Measurements from ENCODE around the gene GDF10. TPM values are rescaled to one million over a fixed set of nuclear protein-coding genes. Genes with fewer than 3 reads are reported as not detected.

The GDF10 gene
- total and polyA plus RNA-seq, 9 of the 15 experiments (the other 6 are each of a cell fraction or from before 2014, with no cell fraction given): 0.03 to 0.20 (median 0.11) TPM; not detected in 6

GRCh38 chr10:47317251-47317650, 17.3 kb downstream of the GDF10 start (continued):
- TF ChIP-seq CHD7 (IDR thresholded peaks at IDR 0.05; ENCODE audit: low read depth, low read length): no peak
- TF ChIP-seq, protein P1, sequence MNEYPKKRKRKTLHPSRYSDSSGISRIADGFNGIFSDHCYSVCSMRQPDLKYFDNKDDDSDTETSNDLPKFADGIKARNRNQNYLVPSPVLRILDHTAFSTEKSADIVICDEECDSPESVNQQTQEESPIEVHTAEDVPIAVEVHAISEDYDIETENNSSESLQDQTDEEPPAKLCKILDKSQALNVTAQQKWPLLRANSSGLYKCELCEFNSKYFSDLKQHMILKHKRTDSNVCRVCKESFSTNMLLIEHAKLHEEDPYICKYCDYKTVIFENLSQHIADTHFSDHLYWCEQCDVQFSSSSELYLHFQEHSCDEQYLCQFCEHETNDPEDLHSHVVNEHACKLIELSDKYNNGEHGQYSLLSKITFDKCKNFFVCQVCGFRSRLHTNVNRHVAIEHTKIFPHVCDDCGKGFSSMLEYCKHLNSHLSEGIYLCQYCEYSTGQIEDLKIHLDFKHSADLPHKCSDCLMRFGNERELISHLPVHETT (CRISPR knock-in tag; conservative IDR thresholded peaks at IDR 0.05 in 1 of 2, IDR thresholded peaks at IDR 0.05 in 1 of 2): no peak
- TF ChIP-seq, protein P2, sequence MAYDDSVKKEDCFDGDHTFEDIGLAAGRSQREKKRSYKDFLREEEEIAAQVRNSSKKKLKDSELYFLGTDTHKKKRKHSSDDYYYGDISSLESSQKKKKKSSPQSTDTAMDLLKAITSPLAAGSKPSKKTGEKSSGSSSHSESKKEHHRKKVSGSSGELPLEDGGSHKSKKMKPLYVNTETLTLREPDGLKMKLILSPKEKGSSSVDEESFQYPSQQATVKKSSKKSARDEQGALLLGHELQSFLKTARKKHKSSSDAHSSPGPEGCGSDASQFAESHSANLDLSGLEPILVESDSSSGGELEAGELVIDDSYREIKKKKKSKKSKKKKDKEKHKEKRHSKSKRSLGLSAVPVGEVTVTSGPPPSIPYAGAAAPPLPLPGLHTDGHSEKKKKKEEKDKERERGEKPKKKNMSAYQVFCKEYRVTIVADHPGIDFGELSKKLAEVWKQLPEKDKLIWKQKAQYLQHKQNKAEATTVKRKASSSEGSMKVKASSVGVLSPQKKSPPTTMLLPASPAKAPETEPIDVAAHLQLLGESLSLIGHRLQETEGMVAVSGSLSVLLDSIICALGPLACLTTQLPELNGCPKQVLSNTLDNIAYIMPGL (CRISPR knock-in tag; IDR thresholded peaks at IDR 0.05): no peak
- TF ChIP-seq SUPT5H (IDR thresholded peaks at IDR 0.05): no peak
- TF ChIP-seq DACH1 (IDR thresholded peaks at IDR 0.05; ENCODE audit: partially characterized antibody): no peak
- TF ChIP-seq, protein P3, sequence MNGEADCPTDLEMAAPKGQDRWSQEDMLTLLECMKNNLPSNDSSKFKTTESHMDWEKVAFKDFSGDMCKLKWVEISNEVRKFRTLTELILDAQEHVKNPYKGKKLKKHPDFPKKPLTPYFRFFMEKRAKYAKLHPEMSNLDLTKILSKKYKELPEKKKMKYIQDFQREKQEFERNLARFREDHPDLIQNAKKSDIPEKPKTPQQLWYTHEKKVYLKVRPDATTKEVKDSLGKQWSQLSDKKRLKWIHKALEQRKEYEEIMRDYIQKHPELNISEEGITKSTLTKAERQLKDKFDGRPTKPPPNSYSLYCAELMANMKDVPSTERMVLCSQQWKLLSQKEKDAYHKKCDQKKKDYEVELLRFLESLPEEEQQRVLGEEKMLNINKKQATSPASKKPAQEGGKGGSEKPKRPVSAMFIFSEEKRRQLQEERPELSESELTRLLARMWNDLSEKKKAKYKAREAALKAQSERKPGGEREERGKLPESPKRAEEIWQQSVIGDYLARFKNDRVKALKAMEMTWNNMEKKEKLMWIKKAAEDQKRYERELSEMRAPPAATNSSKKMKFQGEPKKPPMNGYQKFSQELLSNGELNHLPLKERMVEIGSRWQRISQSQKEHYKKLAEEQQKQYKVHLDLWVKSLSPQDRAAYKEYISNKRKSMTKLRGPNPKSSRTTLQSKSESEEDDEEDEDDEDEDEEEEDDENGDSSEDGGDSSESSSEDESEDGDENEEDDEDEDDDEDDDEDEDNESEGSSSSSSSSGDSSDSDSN (IDR thresholded peaks at IDR 0.05; ENCODE audit: borderline replicate concordance in 1 of 2, low read depth in 2 of 2, low read length in 2 of 2): no peak
- TF ChIP-seq STAT5A (IDR thresholded peaks at IDR 0.05; ENCODE audit: borderline replicate concordance, low read length): no peak
- TF ChIP-seq ZNF699 (CRISPR knock-in tag; IDR thresholded peaks at IDR 0.05; ENCODE audit: insufficient replicate concordance): no peak
- no peak for TF ChIP-seq ELK1 (CRISPR knock-in tag; IDR thresholded peaks at IDR 0.05)

Data from K562 (cell line).